Natural killer cell treated with Interleukin-12 subunit alpha and Interleukin-12 subunit beta and Interleukin-15 and Interleukin-18, amount 100 ng/mL, for 72 hours (primary cell): ENCODE data around the gene SLIT1. TPM values are rescaled to one million over a fixed set of nuclear protein-coding genes. Genes with fewer than 3 reads are reported as not detected.

Experiments
- ATAC-seq, 2 donors: fragments of 150-1000 bp; cut with Tn5 transposase in 1 of 2; sonication (Bioruptor Pico), chemical (Tn5 transposase) in 1 of 2; 2 replicates each; pipeline ENCODE4 v1.10.0; 2021
- DNase-seq: peaks from one replicate; pipeline ENCODE4 v3.0.0; 2022; ENCODE audit warnings: low spot score
- H3K27ac Mint-ChIP-seq, 2 donors: 1 replicate in 1 of 2; 2 replicates in 1 of 2; pipeline ENCODE4 v1.8.0; 2022; ENCODE audit warnings: mixed read lengths in 2 of 2, mild to moderate bottlenecking in 1 of 2, moderate library complexity in 1 of 2
- H3K27me3 Mint-ChIP-seq, 2 donors: 1 replicate in 1 of 2; 2 replicates in 1 of 2; pipeline ENCODE4 v1.8.0; 2022; ENCODE audit warnings: mixed read lengths in 2 of 2
- H3K36me3 Mint-ChIP-seq: one replicate; pipeline ENCODE4 v1.8.0; 2022; ENCODE audit warnings: mixed read lengths
- H3K4me1 Mint-ChIP-seq, 2 donors: 1 replicate in 1 of 2; 2 replicates in 1 of 2; pipeline ENCODE4 v1.8.0; 2022; ENCODE audit warnings: low read depth in 2 of 2, mixed read lengths in 2 of 2, mild to moderate bottlenecking in 1 of 2
- H3K4me3 Mint-ChIP-seq: one replicate; pipeline ENCODE4 v1.8.0; 2022; ENCODE audit warnings: mixed read lengths
- H3K9me3 Mint-ChIP-seq: 2 replicates; pipeline ENCODE4 v1.8.0; 2022; ENCODE audit warnings: mixed read lengths
- total RNA-seq, 2 donors: library from RNA; stranded (reverse); gene quantifications; one replicate each; pipeline ENCODE4 v1.2.3, GENCODE V29; 2022

SLIT1 gene
- total RNA-seq, 2 donors from 2014 or later, result 0.48 to 0.78 TPM

GRCh38 chr10:97030894-97031293, 154.9 kb downstream of the SLIT1 start:
- no peaks in the 10 kb centered on the region for H3K9me3 Mint-ChIP-seq
- DNase-seq (peak; percentile 44), ATAC-seq (no peak)
- no peaks in the 10 kb centered on the region for H3K4me1 Mint-ChIP-seq
- no peaks in the 10 kb centered on the region for H3K36me3 Mint-ChIP-seq
- H3K27me3 Mint-ChIP-seq, result peaks cover 6 to 12% of the 10 kb centered on the region in 2 donors
- H3K4me3 Mint-ChIP-seq, result no peak overlapping the region
- H3K27ac Mint-ChIP-seq, result no peak overlapping the region

- Mint-ChIP-seq H3K4me1 (peaks cover 0 to 4% of the 10 kb centered on the region in 2 donors), H3K4me3 (no peak overlapping the region), H3K27me3 (peaks cover 0 to 4% of the 10 kb centered on the region in 2 donors), H3K9me3 (no peaks in the 10 kb centered on the region), H3K36me3 (no peaks in the 10 kb centered on the region), H3K27ac (no peak overlapping the region)
- no peak for ATAC-seq
- DNase-seq, result peak; percentile 51
Measured at GRCh38 chr10:97029271-97029670, 156.5 kb downstream of the SLIT1 start.

- ATAC-seq, result no peak
- Mint-ChIP-seq H3K27ac (no peak overlapping the region), H3K9me3 (no peaks in the 10 kb centered on the region)
Measured at GRCh38 chr10:97028832-97029178, 157.0 kb downstream of the SLIT1 start.

GRCh38 chr10:97028126-97028831, 157.5 kb downstream of the SLIT1 start:
- Mint-ChIP-seq H3K27me3 (peaks cover 0 to 4% of the 10 kb centered on the region in 2 donors), H3K9me3 (no peaks in the 10 kb centered on the region), H3K4me3 (no peak overlapping the region), H3K4me1 (peaks cover 0 to 6% of the 10 kb centered on the region in 2 donors), H3K27ac (no peak overlapping the region), H3K36me3 (no peaks in the 10 kb centered on the region)
- no peak for ATAC-seq
- DNase-seq, result peak; percentile 56

More at GRCh38 chr10:97028832-97029178, 157.0 kb downstream of the SLIT1 start:
- H3K4me3 Mint-ChIP-seq, result no peak overlapping the region
- no peak for DNase-seq
- peaks cover 0 to 4% of the 10 kb centered on the region in 2 donors for H3K27me3 Mint-ChIP-seq
- no peaks in the 10 kb centered on the region for H3K36me3 Mint-ChIP-seq
- H3K4me1 Mint-ChIP-seq, result peaks cover 0 to 4% of the 10 kb centered on the region in 2 donors

- no peaks in the 10 kb centered on the region for H3K9me3 Mint-ChIP-seq
- peaks cover 0 to 4% of the 10 kb centered on the region in 2 donors for H3K27me3 Mint-ChIP-seq
- no peak overlapping the region for H3K4me3 Mint-ChIP-seq
Measured at GRCh38 chr10:97025613-97026242, 160.0 kb downstream of the SLIT1 start.

DNA sequence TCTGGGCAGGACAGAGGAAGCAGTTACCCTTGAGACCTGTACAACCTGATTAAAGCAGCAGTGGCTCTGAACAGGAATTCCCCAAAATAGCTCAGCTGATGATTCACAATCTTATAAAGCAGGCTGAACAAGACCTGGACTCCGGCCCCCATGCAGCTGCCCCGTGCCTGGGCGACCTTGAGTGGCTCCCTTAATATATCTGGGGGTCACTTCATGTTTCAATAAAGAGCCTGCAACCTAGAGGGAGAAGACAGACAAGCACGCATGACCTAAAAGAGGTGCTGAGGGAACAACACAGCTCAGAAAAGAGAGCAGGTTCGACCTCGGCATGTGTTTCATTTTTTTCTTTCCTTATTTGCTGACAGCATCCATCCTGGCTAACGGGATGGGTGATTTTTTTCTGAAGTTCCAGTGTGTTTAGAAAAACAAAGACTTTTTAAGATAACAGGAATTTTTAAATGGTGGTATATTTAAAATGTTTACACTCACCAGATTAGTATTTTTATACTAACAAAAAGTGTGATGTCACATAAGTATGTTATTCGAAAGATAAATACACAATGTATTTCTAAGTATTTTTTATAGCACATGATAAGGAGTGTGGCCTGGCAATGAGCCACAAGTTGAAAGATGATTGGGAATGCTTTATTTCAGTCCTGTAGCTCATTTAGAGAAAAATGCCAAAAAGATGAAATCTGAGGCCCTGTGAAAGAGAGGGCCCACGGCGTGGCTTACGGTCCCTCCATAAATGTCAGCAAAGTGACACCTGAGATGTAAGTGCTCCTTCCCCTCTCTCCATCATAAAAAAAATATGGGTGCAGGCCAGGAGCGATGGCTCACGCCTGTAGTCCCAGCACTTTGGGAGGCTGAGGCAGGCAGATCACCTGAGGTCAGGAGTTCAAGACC, 161.3 kb downstream of the SLIT1 start:
- Mint-ChIP-seq H3K4me3 (no peak overlapping the region), H3K4me1 (peaks cover 10 to 13% of the 10 kb centered on the region in 2 donors), H3K27ac (peak overlapping the region in 1 of 2 donors; percentile 36), H3K27me3 (peaks cover 0 to 4% of the 10 kb centered on the region in 2 donors), H3K36me3 (no peaks in the 10 kb centered on the region), H3K9me3 (no peaks in the 10 kb centered on the region)
- DNase-seq, result peak; percentile 23
- ATAC-seq, result no peak

More at GRCh38 chr10:97025613-97026242, 160.0 kb downstream of the SLIT1 start:
- peak in 1 of 2 donors; percentile 69 for ATAC-seq
- Mint-ChIP-seq H3K4me1 (peaks cover 10 to 13% of the 10 kb centered on the region in 2 donors), H3K36me3 (no peaks in the 10 kb centered on the region), H3K27ac (peak overlapping the region in 1 of 2 donors; percentile 25)
- peak; percentile 74 for DNase-seq

- DNase-seq, result peak; percentile 42
- Mint-ChIP-seq H3K27me3 (peaks cover 0 to 4% of the 10 kb centered on the region in 2 donors), H3K9me3 (no peaks in the 10 kb centered on the region), H3K4me1 (peaks cover 10 to 13% of the 10 kb centered on the region in 2 donors), H3K4me3 (no peak overlapping the region), H3K27ac (peak overlapping the region in 1 of 2 donors; percentile 36), H3K36me3 (no peaks in the 10 kb centered on the region)
- no peak for ATAC-seq
Measured at GRCh38 chr10:97023401-97024167, 162.2 kb downstream of the SLIT1 start.

DNA sequence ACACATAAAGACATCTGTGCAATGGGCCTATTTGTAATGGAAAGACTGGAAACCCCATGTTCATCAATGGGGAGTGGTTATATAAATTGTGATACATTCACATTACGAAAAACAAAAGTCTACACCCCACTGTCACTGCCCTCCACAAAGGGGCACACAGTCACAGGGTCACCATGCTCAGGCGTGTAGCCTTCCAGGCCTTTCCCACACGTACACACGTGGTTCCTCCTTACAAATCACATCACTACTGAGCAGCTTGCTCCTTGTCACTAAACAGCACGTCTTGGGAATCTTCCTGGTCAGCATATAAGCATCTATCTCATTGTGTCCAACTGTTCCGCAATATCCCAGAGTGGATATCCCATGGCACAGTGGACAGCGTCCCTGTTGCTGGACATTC, 163.1 kb downstream of the SLIT1 start:
- Mint-ChIP-seq H3K9me3 (no peaks in the 10 kb centered on the region), H3K36me3 (no peaks in the 10 kb centered on the region), H3K4me3 (no peak overlapping the region), H3K27me3 (no peaks in the 10 kb centered on the region), H3K27ac (no peak overlapping the region), H3K4me1 (peaks cover 10 to 13% of the 10 kb centered on the region in 2 donors)
- DNase-seq, result peak; percentile 15
- ATAC-seq, result no peak

DNA sequence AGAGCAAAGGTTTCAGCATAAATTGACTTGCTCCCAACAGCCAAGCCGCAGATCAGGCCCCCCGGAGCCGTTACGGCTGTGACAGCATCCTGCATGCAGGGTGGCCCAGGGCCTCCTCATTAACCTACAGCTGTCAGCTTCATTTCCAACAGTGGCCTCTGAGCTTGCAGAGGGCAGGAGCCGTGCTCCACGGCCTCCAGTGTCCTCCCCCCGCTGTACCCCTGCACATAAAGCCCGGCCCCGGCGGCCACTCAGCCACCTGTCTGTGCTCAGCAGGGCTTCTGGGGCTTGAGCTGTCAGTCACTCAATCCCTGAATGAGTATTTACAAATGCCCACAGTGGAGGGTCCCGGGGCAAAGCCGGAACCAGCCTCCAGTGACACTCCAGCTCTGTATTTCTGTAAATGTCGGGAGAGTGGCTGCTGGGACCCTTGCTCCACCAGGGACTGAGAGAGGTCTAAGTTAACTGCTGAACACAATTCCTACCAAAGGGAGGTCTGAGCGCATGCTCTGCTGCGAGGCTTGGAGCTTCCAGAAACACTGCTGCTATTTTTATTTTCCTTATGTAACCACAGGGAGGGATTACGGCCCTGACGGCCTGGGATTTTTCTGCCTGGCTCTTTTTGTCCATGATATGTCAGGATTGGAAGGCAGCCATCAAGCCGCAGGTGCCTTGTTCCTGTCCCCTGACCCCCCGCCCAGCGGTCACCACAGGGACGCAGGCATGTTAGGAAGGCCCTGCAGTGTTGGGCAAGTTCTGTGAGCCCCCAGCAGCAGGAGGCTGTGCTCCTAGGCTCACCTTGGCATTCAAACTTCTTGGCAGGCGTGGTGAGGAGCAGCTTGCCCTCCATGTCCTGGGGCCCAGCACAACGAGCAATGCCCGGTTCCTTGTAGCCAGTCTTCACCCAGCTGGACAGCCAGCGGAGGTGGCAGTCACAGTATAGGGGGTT, 165.0 kb downstream of the SLIT1 start:
- peak; percentile 58 for DNase-seq
- H3K4me3 Mint-ChIP-seq, result no peak overlapping the region
- H3K27me3 Mint-ChIP-seq, result no peaks in the 10 kb centered on the region

DNA sequence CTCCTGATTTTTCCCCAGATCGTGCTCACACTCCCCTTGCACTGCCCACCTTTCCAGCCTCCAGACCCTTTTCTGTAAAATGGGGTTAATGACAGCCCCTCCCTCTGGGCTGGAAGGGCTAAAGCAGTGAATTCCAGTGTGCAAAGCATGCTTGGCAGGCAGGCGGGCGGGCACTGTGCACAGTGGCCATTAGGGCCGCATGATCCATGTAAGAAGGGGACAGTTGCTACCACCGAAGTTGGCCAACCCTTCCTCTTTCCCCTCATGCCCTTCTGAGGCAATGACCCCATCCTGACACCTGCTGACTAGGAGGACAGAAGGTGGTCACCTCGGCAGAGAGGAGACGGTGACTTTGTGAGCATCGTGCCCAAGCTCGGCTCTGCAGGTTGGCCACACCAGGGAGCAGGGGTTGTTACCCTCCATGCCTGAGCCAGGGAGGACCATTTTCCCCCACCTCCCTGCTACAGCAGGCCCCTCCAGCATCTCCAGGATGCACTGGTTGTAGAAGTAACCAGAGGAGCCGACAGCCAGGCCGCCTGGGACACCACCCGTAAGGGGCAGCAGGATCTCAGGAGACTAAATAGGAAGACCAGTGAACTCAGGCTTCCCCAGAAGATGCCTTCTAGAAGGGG, 166.4 kb downstream of the SLIT1 start:
- no peak for ATAC-seq
- H3K36me3 Mint-ChIP-seq, result no peaks in the 10 kb centered on the region
- peaks cover 17 to 34% of the 10 kb centered on the region in 2 donors for H3K4me1 Mint-ChIP-seq
- no peaks in the 10 kb centered on the region for H3K27me3 Mint-ChIP-seq
- H3K27ac Mint-ChIP-seq, result no peak overlapping the region
- peak; percentile 31 for DNase-seq
- no peaks in the 10 kb centered on the region for H3K9me3 Mint-ChIP-seq
- no peak overlapping the region for H3K4me3 Mint-ChIP-seq

More for the DNA sequence above, 165.0 kb downstream of the SLIT1 start:
- no peak for ATAC-seq
- no peaks in the 10 kb centered on the region for H3K36me3 Mint-ChIP-seq
- no peaks in the 10 kb centered on the region for H3K9me3 Mint-ChIP-seq
- H3K27ac Mint-ChIP-seq, result peak overlapping the region in 1 of 2 donors; percentile 50
- peaks cover 20 to 26% of the 10 kb centered on the region in 2 donors for H3K4me1 Mint-ChIP-seq

- no peaks in the 10 kb centered on the region for H3K36me3 Mint-ChIP-seq
- H3K27ac Mint-ChIP-seq, result no peak overlapping the region
- no peak overlapping the region for H3K4me3 Mint-ChIP-seq
- peak; percentile 48 for DNase-seq
- ATAC-seq, result no peak
- H3K4me1 Mint-ChIP-seq, result peaks cover 15 to 34% of the 10 kb centered on the region in 2 donors
- no peaks in the 10 kb centered on the region for H3K9me3 Mint-ChIP-seq
- no peaks in the 10 kb centered on the region for H3K27me3 Mint-ChIP-seq
Measured at GRCh38 chr10:97018251-97019212, 167.2 kb downstream of the SLIT1 start.
